ACC112 (cell line): ENCODE results near the gene KCNH1.

Source experiments
- H2AFZ ChIP-seq: fragments of 200-600 bp; sonication (generic); one replicate; pipeline ENCODE4 v1.6.0; 2017; ENCODE audit warnings: antibody characterized with exemption, low read length; ENCODE audit not compliant: unreplicated experiment
- H3K27ac ChIP-seq: fragments of 200-600 bp; sonication (generic); 2 replicates; pipeline ENCODE4 v1.5.1; 2014; ENCODE audit warnings: low read depth, mild to moderate bottlenecking, antibody characterized with exemption, low read length, moderate library complexity
- H3K27me3 ChIP-seq: fragments of 200-600 bp; sonication (generic); 2 replicates; pipeline ENCODE4 v1.6.1; 2014; ENCODE audit warnings: mild to moderate bottlenecking, antibody characterized with exemption, low read length, moderate library complexity, mixed read lengths; ENCODE audit not compliant: insufficient read depth
- H3K36me3 ChIP-seq: fragments of 200-600 bp; sonication (generic); 2 replicates; pipeline ENCODE4 v1.6.1; 2016; ENCODE audit warnings: mild to moderate bottlenecking, antibody characterized with exemption, low read length, moderate library complexity, mixed read lengths; ENCODE audit not compliant: insufficient read depth
- H3K4me1 ChIP-seq: fragments of 200-600 bp; sonication (generic); one replicate; pipeline ENCODE4 v1.6.1; 2016; ENCODE audit warnings: low read length, mixed read lengths; ENCODE audit not compliant: insufficient read depth, unreplicated experiment, control insufficient read depth
- H3K4me3 ChIP-seq: fragments of 200-600 bp; sonication (generic); 2 replicates; pipeline ENCODE4 v1.5.1; 2014; ENCODE audit warnings: mild to moderate bottlenecking, low read depth, low read length
- H3K79me2 ChIP-seq: fragments of 200-600 bp; sonication (generic); one replicate; pipeline ENCODE4 v1.6.0; 2016; ENCODE audit warnings: low read length; ENCODE audit not compliant: control insufficient read depth, unreplicated experiment, insufficient read depth

The KCNH1 gene

GRCh38 chr1:210783925-210784324 lies 350.0 kb downstream of the KCNH1 start:
- Histone ChIP-seq H3K27me3 (no peaks in the 10 kb centered on the region), H3K79me2 (no peaks in the 10 kb centered on the region)

DNA sequence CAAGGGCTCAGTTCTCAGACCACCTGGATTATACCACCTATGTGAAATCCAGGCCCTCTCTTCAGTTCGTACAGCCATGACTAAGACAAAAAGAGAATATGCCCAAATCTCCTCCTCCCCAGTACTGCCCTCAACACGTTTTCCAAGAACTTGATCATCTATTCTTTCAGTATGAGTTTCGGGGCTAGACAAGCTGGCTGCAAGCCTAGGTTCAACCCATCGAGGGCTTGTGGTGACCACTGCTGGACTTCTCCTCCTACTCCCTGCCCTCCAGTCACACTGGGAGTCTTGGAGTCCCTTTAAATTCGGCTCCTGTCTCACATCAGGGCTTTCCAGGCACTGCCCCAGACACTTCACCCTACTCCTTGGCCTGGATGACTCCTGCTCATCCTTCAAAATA lies 352.3 kb downstream of the KCNH1 start:
- Histone ChIP-seq H3K79me2 (no peaks in the 10 kb centered on the region), H3K27ac (no peak overlapping the region), H3K27me3 (no peaks in the 10 kb centered on the region), H2AFZ (no peak overlapping the region), H3K36me3 (no peaks in the 10 kb centered on the region), H3K4me1 (no peaks in the 10 kb centered on the region), H3K4me3 (no peak overlapping the region)

More at GRCh38 chr1:210783925-210784324, 350.0 kb downstream of the KCNH1 start:
- Histone ChIP-seq H3K4me1 (no peaks in the 10 kb centered on the region), H3K27ac (no peak overlapping the region), H3K4me3 (no peak overlapping the region), H3K36me3 (no peaks in the 10 kb centered on the region), H2AFZ (no peak overlapping the region)

DNA sequence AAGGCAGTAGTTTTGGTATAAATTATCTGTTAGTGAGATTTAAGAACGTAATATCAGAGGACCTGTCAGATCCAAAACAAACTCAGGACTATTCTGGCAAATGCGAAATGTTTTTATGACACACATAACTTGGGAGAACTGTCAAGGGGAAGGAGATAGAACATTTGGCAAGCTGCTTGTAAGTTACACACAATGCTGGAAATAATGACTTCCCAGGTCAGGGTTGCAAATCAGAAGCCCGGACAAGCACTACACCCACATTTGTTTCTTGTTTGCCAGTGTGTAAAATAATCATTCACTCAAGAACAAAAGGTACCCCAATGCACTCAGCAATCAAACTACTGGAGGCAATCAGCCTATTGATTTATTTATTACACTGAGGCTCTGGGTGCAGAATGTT lies 354.7 kb downstream of the KCNH1 start:
- H3K27me3 ChIP-seq = no peaks in the 10 kb centered on the region
- no peak overlapping the region for H3K4me3 ChIP-seq
- no peaks in the 10 kb centered on the region for H3K4me1 ChIP-seq
- no peak overlapping the region for H2AFZ ChIP-seq
- H3K79me2 ChIP-seq = no peaks in the 10 kb centered on the region
- no peaks in the 10 kb centered on the region for H3K36me3 ChIP-seq
- H3K27ac ChIP-seq = no peak overlapping the region

GRCh38 chr1:210777914-210778313 lies 356.0 kb downstream of the KCNH1 start:
- Histone ChIP-seq H3K4me1 (no peaks in the 10 kb centered on the region), H3K27ac (no peak overlapping the region), H3K27me3 (no peaks in the 10 kb centered on the region), H3K36me3 (no peaks in the 10 kb centered on the region), H2AFZ (no peak overlapping the region), H3K4me3 (no peak overlapping the region), H3K79me2 (no peaks in the 10 kb centered on the region)

DNA sequence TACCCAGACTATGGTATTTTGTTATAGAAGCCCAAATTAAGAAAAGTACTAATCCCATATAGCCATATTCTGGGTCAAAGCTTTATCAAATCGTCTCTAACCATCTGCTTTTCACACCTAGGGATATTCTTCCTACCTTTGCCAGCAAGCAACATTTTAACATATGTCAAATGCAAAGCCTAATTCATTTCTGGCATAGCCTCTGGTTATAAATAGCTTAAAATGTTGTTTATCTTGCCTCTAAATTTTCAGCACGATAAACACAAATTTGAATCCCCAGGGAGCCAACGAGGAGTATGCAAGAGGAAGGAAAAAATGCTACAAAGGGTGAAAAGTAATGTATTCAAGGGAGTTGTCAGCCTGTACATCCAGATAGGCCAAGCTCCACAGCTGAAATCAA lies 357.2 kb downstream of the KCNH1 start:
- Histone ChIP-seq H2AFZ (no peak overlapping the region), H3K36me3 (no peaks in the 10 kb centered on the region)

DNA sequence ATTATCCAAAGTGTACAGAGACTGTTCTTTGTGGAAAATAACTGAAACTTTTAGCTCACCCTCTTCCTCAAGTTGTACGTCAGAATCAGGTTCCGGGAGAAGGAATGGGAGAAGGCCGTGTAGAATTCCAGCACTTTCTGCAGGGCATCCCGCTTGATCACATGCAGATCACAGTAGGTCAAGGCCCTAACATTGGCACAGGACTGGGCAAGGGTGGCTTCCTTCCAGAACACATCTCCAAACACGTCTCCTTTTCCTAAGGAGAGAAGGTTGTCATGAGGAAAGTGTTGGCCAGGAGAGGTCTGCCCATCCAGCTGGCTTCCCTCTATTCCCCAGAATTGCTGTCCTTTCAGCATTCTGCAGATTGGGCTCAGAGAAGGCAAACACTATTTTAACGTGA lies 358.7 kb downstream of the KCNH1 start:
- H3K4me1 ChIP-seq = no peaks in the 10 kb centered on the region
- no peaks in the 10 kb centered on the region for H3K27me3 ChIP-seq
- no peak overlapping the region for H3K4me3 ChIP-seq

More for the DNA sequence above, 357.2 kb downstream of the KCNH1 start:
- H3K79me2 ChIP-seq = no peaks in the 10 kb centered on the region
- H3K27me3 ChIP-seq = no peaks in the 10 kb centered on the region
- no peak overlapping the region for H3K27ac ChIP-seq
- no peak overlapping the region for H3K4me3 ChIP-seq
- H3K4me1 ChIP-seq = no peaks in the 10 kb centered on the region

GRCh38 chr1:210773450-210773849 lies 360.5 kb downstream of the KCNH1 start:
- Histone ChIP-seq H3K79me2 (no peaks in the 10 kb centered on the region), H3K27me3 (no peaks in the 10 kb centered on the region), H3K36me3 (no peaks in the 10 kb centered on the region), H3K27ac (no peak overlapping the region), H3K4me3 (no peak overlapping the region), H2AFZ (no peak overlapping the region), H3K4me1 (no peaks in the 10 kb centered on the region)

More for the DNA sequence above, 358.7 kb downstream of the KCNH1 start:
- H2AFZ ChIP-seq = no peak overlapping the region
- no peak overlapping the region for H3K27ac ChIP-seq
- H3K79me2 ChIP-seq = no peaks in the 10 kb centered on the region
- H3K36me3 ChIP-seq = no peaks in the 10 kb centered on the region

- Histone ChIP-seq H3K36me3 (no peaks in the 10 kb centered on the region), H2AFZ (no peak overlapping the region)
Measured at GRCh38 chr1:210771131-210771530, 362.8 kb downstream of the KCNH1 start.

GRCh38 chr1:210770396-210770984 lies 363.5 kb downstream of the KCNH1 start:
- H3K27ac ChIP-seq = no peak overlapping the region
- H3K4me1 ChIP-seq = no peaks in the 10 kb centered on the region
- H3K36me3 ChIP-seq = no peaks in the 10 kb centered on the region
- no peaks in the 10 kb centered on the region for H3K27me3 ChIP-seq
- H2AFZ ChIP-seq = no peak overlapping the region
- H3K4me3 ChIP-seq = no peak overlapping the region
- no peaks in the 10 kb centered on the region for H3K79me2 ChIP-seq

More at GRCh38 chr1:210771131-210771530, 362.8 kb downstream of the KCNH1 start:
- Histone ChIP-seq H3K4me1 (no peaks in the 10 kb centered on the region), H3K27ac (no peak overlapping the region), H3K27me3 (no peaks in the 10 kb centered on the region), H3K4me3 (no peak overlapping the region), H3K79me2 (no peaks in the 10 kb centered on the region)

DNA sequence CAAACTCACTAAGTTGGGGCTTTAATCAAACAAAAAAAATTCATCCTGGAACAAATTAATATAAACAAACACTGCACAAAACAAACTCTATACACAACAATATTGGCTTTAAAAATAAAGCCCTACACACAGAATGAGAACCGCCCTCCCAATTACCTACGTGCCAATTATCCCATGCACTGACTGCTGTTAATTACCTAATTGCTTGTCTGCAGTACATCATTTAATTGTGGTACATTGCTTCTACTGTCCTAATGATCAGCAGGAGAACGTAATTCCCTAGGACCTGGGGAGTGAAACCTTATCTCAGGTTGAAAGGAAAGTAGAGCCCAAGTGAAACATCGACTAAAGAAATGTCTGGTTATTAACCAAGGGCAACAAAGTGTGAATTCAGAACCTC lies 364.5 kb downstream of the KCNH1 start:
- H2AFZ ChIP-seq = no peak overlapping the region
- no peaks in the 10 kb centered on the region for H3K36me3 ChIP-seq
- no peak overlapping the region for H3K27ac ChIP-seq
- H3K27me3 ChIP-seq = no peaks in the 10 kb centered on the region
- H3K79me2 ChIP-seq = no peaks in the 10 kb centered on the region
- H3K4me3 ChIP-seq = no peak overlapping the region
- no peaks in the 10 kb centered on the region for H3K4me1 ChIP-seq

DNA sequence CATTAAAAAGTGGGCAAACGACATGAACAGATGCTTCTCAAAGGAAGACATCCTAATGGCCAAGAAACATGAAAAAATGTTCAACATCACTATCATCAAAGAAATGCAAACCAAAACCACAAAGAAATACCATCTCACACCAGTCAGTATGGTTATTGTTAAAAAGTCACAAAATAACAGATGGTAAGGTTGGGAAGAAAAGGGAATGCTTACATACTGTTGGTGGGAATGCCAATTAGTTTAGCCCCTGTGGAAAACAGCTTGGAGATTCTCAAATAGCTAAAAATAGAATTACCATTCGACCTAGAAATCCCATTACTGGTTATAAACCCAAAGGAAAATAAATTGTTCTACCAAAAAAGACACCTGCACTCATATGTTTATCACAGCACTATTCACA lies 369.4 kb downstream of the KCNH1 start:
- no peak overlapping the region for H2AFZ ChIP-seq
- no peaks in the 10 kb centered on the region for H3K4me1 ChIP-seq
- H3K27me3 ChIP-seq = no peaks in the 10 kb centered on the region
- H3K4me3 ChIP-seq = no peak overlapping the region
- H3K79me2 ChIP-seq = no peaks in the 10 kb centered on the region
- H3K27ac ChIP-seq = no peak overlapping the region
- H3K36me3 ChIP-seq = no peaks in the 10 kb centered on the region
